ENCODE results near the gene PALM. TPM values are rescaled to one million over a fixed set of nuclear protein-coding genes. Genes with fewer than 3 reads are reported as not detected.

PALM gene
- total RNA-seq, 1 donor from 2014 or later, result under 0.01 TPM

- Histone ChIP-seq H3K27me3 (ENCODE audit: control insufficient read depth, insufficient read depth, low read length) (no peaks in the 10 kb centered on the region), H3K36me3 (ENCODE audit: control insufficient read depth, insufficient read depth, low read length) (peaks cover 35% of the 10 kb centered on the region), H3K4me3 (ENCODE audit: low read depth, low read length) (no peak overlapping the region)
- TF ChIP-seq CTCF (IDR thresholded peaks at IDR 0.05; ENCODE audit: insufficient read depth, low read length, severe bottlenecking), result no peak
- DNase-seq (ENCODE audit: low read depth) (peak; percentile 64), FAIRE-seq (peak; percentile 18)
These were observed 47.5 kb downstream of the PALM start for GRCh38 chr19:756236-756635.

- no peak for FAIRE-seq
- TF ChIP-seq CTCF (IDR thresholded peaks at IDR 0.05; ENCODE audit: insufficient read depth, low read length, severe bottlenecking), result no peak
- H3K4me3 ChIP-seq (ENCODE audit: low read depth, low read length), result no peak overlapping the region
- no peak for DNase-seq (ENCODE audit: low read depth)
- no peaks in the 10 kb centered on the region for H3K27me3 ChIP-seq (ENCODE audit: control insufficient read depth, insufficient read depth, low read length)
- H3K36me3 ChIP-seq (ENCODE audit: control insufficient read depth, insufficient read depth, low read length), result peaks cover 40% of the 10 kb centered on the region
These were observed 48.3 kb downstream of the PALM start for GRCh38 chr19:756821-757688.

GRCh38 chr19:757811-758668, 49.3 kb downstream of the PALM start:
- H3K27me3 ChIP-seq (ENCODE audit: control insufficient read depth, insufficient read depth, low read length), result no peaks in the 10 kb centered on the region
- no peak for FAIRE-seq

GRCh38 chr19:763181-763580, 54.4 kb downstream of the PALM start:
- Histone ChIP-seq H3K27me3 (ENCODE audit: control insufficient read depth, insufficient read depth, low read length) (no peaks in the 10 kb centered on the region), H3K4me3 (ENCODE audit: low read depth, low read length) (no peak overlapping the region), H3K36me3 (ENCODE audit: control insufficient read depth, insufficient read depth, low read length) (peaks cover 26% of the 10 kb centered on the region)
- no peak for TF ChIP-seq CTCF (IDR thresholded peaks at IDR 0.05; ENCODE audit: insufficient read depth, low read length, severe bottlenecking)
- DNase-seq (ENCODE audit: low read depth), result no peak
- FAIRE-seq, result no peak

More at GRCh38 chr19:757811-758668, 49.3 kb downstream of the PALM start:
- Histone ChIP-seq H3K36me3 (ENCODE audit: control insufficient read depth, insufficient read depth, low read length) (peaks cover 40% of the 10 kb centered on the region), H3K4me3 (ENCODE audit: low read depth, low read length) (no peak overlapping the region)
- no peak for DNase-seq (ENCODE audit: low read depth)
- TF ChIP-seq CTCF (IDR thresholded peaks at IDR 0.05; ENCODE audit: insufficient read depth, low read length, severe bottlenecking), result no peak

- TF ChIP-seq CTCF (IDR thresholded peaks at IDR 0.05; ENCODE audit: insufficient read depth, low read length, severe bottlenecking), result no peak
- FAIRE-seq, result no peak
- Histone ChIP-seq H3K36me3 (ENCODE audit: control insufficient read depth, insufficient read depth, low read length) (peaks cover 21% of the 10 kb centered on the region), H3K27me3 (ENCODE audit: control insufficient read depth, insufficient read depth, low read length) (no peaks in the 10 kb centered on the region), H3K4me3 (ENCODE audit: low read depth, low read length) (no peak overlapping the region)
- no peak for DNase-seq (ENCODE audit: low read depth)
These were observed 55.1 kb downstream of the PALM start for GRCh38 chr19:763869-764268.
